H1 (cell line): ENCODE measurements around the gene OR1I1. TPM values are rescaled to one million over a fixed set of nuclear protein-coding genes. Genes with fewer than 3 reads are reported as not detected.

Experiments used
- CTCF ChIA-PET: fragments of 300-600 bp; sonication (Branson Sonifier 250); formaldehyde crosslinking; loops from one replicate; lab custom pipeline; 2021; ENCODE audit not compliant: partially characterized antibody; lab: Charles Lee
- POLR2A ChIA-PET: fragments of 300-600 bp; sonication (Branson Sonifier 250); formaldehyde crosslinking; loops from one replicate; lab custom pipeline; 2021; ENCODE audit warnings: inconsistent platforms; ENCODE audit not compliant: partially characterized antibody; lab: Charles Lee
- DNase-seq, 2 experiments: peaks; one replicate each; pipeline versions ENCODE4 v3.0.0 to v3.0.0-alpha.2; 2010 to 2022; ENCODE audit warnings: low spot score in 2 of 2, low read depth in 1 of 2, mixed read lengths in 1 of 2
- FAIRE-seq: peaks from 2 replicates; lab custom pipeline; 2011; peaks lifted over from hg19 to GRCh38; lab: Jason Lieb, UNC
- H2AFZ ChIP-seq: 2 replicates; pipeline ENCODE4 v1.8.1; 2012; ENCODE audit warnings: low read length, inconsistent platforms
- H2AK5ac ChIP-seq: 2 replicates; pipeline ENCODE4 v1.6.1; 2013; ENCODE audit warnings: low read depth, low read length
- H2BK120ac ChIP-seq: replicated peaks from 2 replicates; pipeline ENCODE3; 2013; ENCODE audit warnings: low read depth, low read length, inconsistent platforms
- H2BK12ac ChIP-seq: 2 replicates; pipeline ENCODE4 v1.6.1; 2013; ENCODE audit warnings: low read depth, low read length
- H2BK15ac ChIP-seq: 2 replicates; pipeline ENCODE4 v1.6.1; 2013; ENCODE audit warnings: low read length
- H2BK20ac ChIP-seq: 2 replicates; pipeline ENCODE4 v1.6.1; 2013; ENCODE audit warnings: low read length
- H2BK5ac ChIP-seq: 2 replicates; pipeline ENCODE4 v1.6.1; 2013; ENCODE audit warnings: low read depth, low read length
- H3K14ac ChIP-seq: 2 replicates; pipeline ENCODE4 v1.6.1; 2013; ENCODE audit warnings: inconsistent platforms; ENCODE audit not compliant: insufficient read length
- H3K18ac ChIP-seq: 2 replicates; pipeline ENCODE4 v1.6.1; 2013; ENCODE audit warnings: low read length; ENCODE audit errors: extremely low read depth
- H3K23ac ChIP-seq: 2 replicates; pipeline ENCODE4 v1.6.1; 2013; ENCODE audit warnings: inconsistent platforms; ENCODE audit not compliant: insufficient read length
- H3K23me2 ChIP-seq: 2 replicates; pipeline ENCODE4 v1.6.1; 2013; ENCODE audit warnings: low read depth, low read length
- H3K27ac ChIP-seq: 2 replicates; pipeline ENCODE4 v1.6.1; 2011; ENCODE audit warnings: low read depth, low read length, inconsistent platforms
- H3K27me3 ChIP-seq, 4 experiments: replicated peaks in 1 of 4; 1 replicate in 1 of 4; 2 replicates in 3 of 4; pipeline versions ENCODE4 v1.6.1 to v1.8.1; 2011 to 2013; ENCODE audit warnings: low read length in 3 of 4, mild to moderate bottlenecking in 3 of 4, inconsistent platforms in 2 of 4, mixed read lengths in 2 of 4, moderate library complexity in 1 of 4; ENCODE audit not compliant: control insufficient read depth in 3 of 4, insufficient read depth in 3 of 4; ENCODE audit errors: extremely low read depth in 1 of 4
- H3K36me3 ChIP-seq, 4 experiments: 2 replicates each; pipeline versions ENCODE4 v1.6.1 to v1.8.1; 2011 to 2013; ENCODE audit warnings: mild to moderate bottlenecking in 4 of 4, low read length in 3 of 4, moderate library complexity in 2 of 4, control low read depth in 1 of 4, inconsistent platforms in 1 of 4; ENCODE audit not compliant: insufficient read depth in 4 of 4, control insufficient read depth in 2 of 4
- H3K4ac ChIP-seq: replicated peaks from 2 replicates; pipeline ENCODE3; 2013; ENCODE audit warnings: low read length, low read depth, mixed read lengths, inconsistent platforms; ENCODE audit not compliant: insufficient read length
- H3K4me1 ChIP-seq, 4 experiments: replicated peaks in 1 of 4; 1 replicate in 1 of 4; 2 replicates in 3 of 4; pipeline versions ENCODE4 v1.6.1 to v1.8.1; 2011 to 2013; ENCODE audit warnings: low read length in 3 of 4, inconsistent platforms in 2 of 4, mixed read lengths in 1 of 4; ENCODE audit not compliant: insufficient read depth in 4 of 4, control insufficient read depth in 3 of 4
- H3K4me2 ChIP-seq, 2 experiments: 2 replicates each; pipeline versions ENCODE4 v1.6.1 to v1.8.1; 2011 to 2013; ENCODE audit warnings: low read depth in 2 of 2, low read length in 2 of 2, control low read depth in 1 of 2, inconsistent platforms in 1 of 2, mild to moderate bottlenecking in 1 of 2; ENCODE audit not compliant: insufficient read depth in 1 of 2
- H3K4me3 ChIP-seq, 4 experiments: fragments of 200-600, 300-600 bp in 1 of 4; sonication (generic), shearing (Covaris generic), sonication (Bioruptor Twin) in 1 of 4; 2 replicates each; pipeline versions ENCODE4 v1.5.1 to v1.8.1; 2011 to 2016; ENCODE audit warnings: low read length in 4 of 4, low read depth in 3 of 4, control low read depth in 2 of 4, inconsistent platforms in 2 of 4, mild to moderate bottlenecking in 2 of 4, mixed read lengths in 1 of 4, moderate library complexity in 1 of 4; ENCODE audit not compliant: insufficient read depth in 2 of 4; ENCODE audit errors: extremely low read depth in 1 of 4
- H3K56ac ChIP-seq: replicated peaks from 2 replicates; pipeline ENCODE3; 2013; ENCODE audit warnings: low read depth, mild to moderate bottlenecking, mixed read lengths, low read length, inconsistent platforms; ENCODE audit not compliant: insufficient read length
- H3K79me1 ChIP-seq: 2 replicates; pipeline ENCODE4 v1.6.1; 2013; ENCODE audit warnings: low read depth, low read length, control low read depth
- H3K79me2 ChIP-seq, 2 experiments: 2 replicates each; pipeline versions ENCODE4 v1.6.1 to v1.8.1; 2012 to 2013; ENCODE audit warnings: low read length in 2 of 2, mild to moderate bottlenecking in 2 of 2, inconsistent platforms in 1 of 2; ENCODE audit not compliant: insufficient read depth in 2 of 2, control insufficient read depth in 1 of 2
- H3K9ac ChIP-seq, 4 experiments: replicated peaks in 1 of 4; 1 replicate in 1 of 4; 2 replicates in 3 of 4; pipeline versions ENCODE4 v1.6.1 to v1.8.1; 2011 to 2013; ENCODE audit warnings: low read depth in 3 of 4, low read length in 3 of 4, control low read depth in 2 of 4, mild to moderate bottlenecking in 2 of 4, moderate library complexity in 2 of 4, inconsistent platforms in 1 of 4; ENCODE audit errors: extremely low read depth in 1 of 4
- H3K9me3 ChIP-seq, 2 experiments: 2 replicates each; pipeline versions ENCODE4 v1.6.1 to v1.8.1; 2012 to 2013; ENCODE audit warnings: mild to moderate bottlenecking in 2 of 2, moderate library complexity in 2 of 2, control low read depth in 1 of 2, inconsistent platforms in 1 of 2, low read depth in 1 of 2, low read length in 1 of 2, mixed read lengths in 1 of 2; ENCODE audit not compliant: insufficient read depth in 2 of 2
- H4K20me1 ChIP-seq, 2 experiments: replicated peaks in 1 of 2; 2 replicates each; pipeline versions ENCODE3 to v1.8.1; 2011 to 2013; ENCODE audit warnings: inconsistent platforms in 2 of 2, low read length in 2 of 2, mild to moderate bottlenecking in 1 of 2; ENCODE audit not compliant: insufficient read depth in 2 of 2, control insufficient read depth in 1 of 2
- H4K5ac ChIP-seq: 2 replicates; pipeline ENCODE4 v1.6.1; 2013; ENCODE audit warnings: low read length, low read depth, mixed read lengths, inconsistent platforms; ENCODE audit not compliant: insufficient read length
- H4K8ac ChIP-seq: 2 replicates; pipeline ENCODE4 v1.8.0; 2013; ENCODE audit warnings: mild to moderate bottlenecking, moderate library complexity, low read length, inconsistent platforms; ENCODE audit not compliant: insufficient read depth; ENCODE audit errors: extremely low read depth
- H4K91ac ChIP-seq: replicated peaks from 2 replicates; pipeline ENCODE3; 2013; ENCODE audit warnings: low read length, mixed read lengths, inconsistent platforms; ENCODE audit not compliant: insufficient read length
- CEBPB ChIP-seq: IDR thresholded peaks from 2 replicates; pipeline ENCODE4 v1.6.1; 2012; ENCODE audit warnings: low read depth, low read length
- SIX5 ChIP-seq: IDR thresholded peaks from 2 replicates; pipeline ENCODE4 v1.6.1; 2011; ENCODE audit warnings: mild to moderate bottlenecking, low read depth, low read length
- WGBS, 2 experiments: shearing (Covaris generic) in 1 of 2; methylation state at CpG; one replicate each; pipeline versions ENCODE4 v1.1.6 to v1.1.7; 2013 to 2015; ENCODE audit warnings: low lambda C conversion rate in 2 of 2, mixed read lengths in 2 of 2, inconsistent platforms in 1 of 2, low coverage in 1 of 2, missing lambda C conversion rate in 1 of 2; ENCODE audit not compliant: insufficient replicate concordance in 2 of 2, insufficient coverage in 1 of 2, insufficient read length in 1 of 2; ENCODE audit errors: extremely low coverage in 1 of 2, missing lambda C conversion rate in 1 of 2; 5-methylcytosine and 5-hydroxymethylcytosine counted together
- polyA plus RNA-seq, 7 experiments: library from polyadenylated mRNA; depleted of rRNA in 3 of 7; stranded (reverse) in 5 of 7; unstranded in 2 of 7; fragments of >200 nt in 5 of 7; fragments of 200-250 nt in 2 of 7; gene quantifications; 1 replicate in 5 of 7; 2 replicates in 1 of 7; 4 replicates in 1 of 7; pipeline versions ENCODE4 v1.2.1 to v1.2.3, GENCODE V29; 2011 to 2013; ENCODE audit warnings: missing spikeins in 2 of 7, mixed read lengths in 2 of 7
- total RNA-seq: library from RNA; stranded (reverse); fragmentation: NEBNext Ultra II Directional; extraction: Animal tissue kit (Norgen Biotek cat#: 25700); gene quantifications from 2 replicates; pipeline ENCODE4 v1.2.1, GENCODE V29; 2021

The OR1I1 gene
- total and polyA plus RNA-seq, 2 of the 8 experiments (the other 6 are each of a cell fraction or from before 2014, with no cell fraction given) = not detected

- peak within 1 kb of the TSS; percentile 89 for H3K56ac ChIP-seq
- peak within 1 kb of the TSS; percentile 99 for H4K91ac ChIP-seq
- peak within 1 kb of the TSS; percentile 98 for H3K18ac ChIP-seq
- H2AK5ac ChIP-seq = peak within 1 kb of the TSS; percentile 86; the same call in 1 of the 2 replicates
- H4K8ac ChIP-seq = peak within 1 kb of the TSS; percentile 92
- H3K36me3 ChIP-seq = peaks cover 5 to 33% (median 18%) of the 10 kb centered on the region in 4 experiments; a peak in 7 of 8 replicates
- H2BK5ac ChIP-seq = peak within 1 kb of the TSS; percentile 93
- peak within 1 kb of the TSS; percentile 71 for H3K4ac ChIP-seq
- H2BK20ac ChIP-seq = no peak within 1 kb of the TSS
- peak within 1 kb of the TSS; percentile 13 for H3K14ac ChIP-seq
- H2BK12ac ChIP-seq = peak within 1 kb of the TSS; percentile 84
- DNase-seq (peak in 1 of 2 experiments; percentile 83), FAIRE-seq (no peak)
- peak within 1 kb of the TSS; percentile 61; the same call in 1 of the 2 replicates for H2BK15ac ChIP-seq
- H3K23ac ChIP-seq = no peak within 1 kb of the TSS
- no peaks in the 10 kb centered on the region; the same call in 1 of the 2 replicates for H3K79me1 ChIP-seq
- peak within 1 kb of the TSS; percentile 52 to 84 (median 74) for H3K9ac ChIP-seq
- peaks cover 0 to 11% of the 10 kb centered on the region in 2 experiments; a peak in 2 of 4 replicates for H3K79me2 ChIP-seq
- no peaks in the 10 kb centered on the region for H3K27me3 ChIP-seq
- WGBS, 2 experiments = 5% methylated on average over 9 of the region's 78 CpGs; no CpG with 5 or more reads in 1 of the 2 experiments
- peak within 1 kb of the TSS; percentile 82 to 89 for H3K4me2 ChIP-seq
- H3K9me3 ChIP-seq = peaks cover 4 to 15% of the 10 kb centered on the region in 2 experiments; a peak in 3 of 4 replicates
- H3K4me1 ChIP-seq = peaks cover 4 to 10% (median 6%) of the 10 kb centered on the region in 4 experiments
- POLR2A ChIA-PET = interaction anchor here (1.1 to 6.0 kb wide), 8 partner anchors 8 to 312 kb away, joined by 3 to 52 read pairs (median 5); partner anchors contain the start of gene BRD4
- peak within 1 kb of the TSS; percentile 75 for H3K27ac ChIP-seq
- H2AFZ ChIP-seq = peak within 1 kb of the TSS; percentile 72; the same call in 1 of the 2 replicates
- H4K20me1 ChIP-seq = peaks cover 0 to 2% of the 10 kb centered on the region in 2 experiments
- peak within 1 kb of the TSS; percentile 59 to 96 (median 66) for H3K4me3 ChIP-seq
- CTCF ChIA-PET = interaction anchor here (0.7 to 8.0 kb wide), 9 partner anchors 13 to 759 kb away, joined by 3 to 120 read pairs (median 4); no protein-coding TSS in a partner anchor
- H4K5ac ChIP-seq = peak within 1 kb of the TSS; percentile 98
- peak within 1 kb of the TSS; percentile 45 for H2BK120ac ChIP-seq
- peaks cover 13% of the 10 kb centered on the region for H3K23me2 ChIP-seq
- TF ChIP-seq SIX5 = peak; percentile 55
- no peak for TF ChIP-seq CEBPB
Measured at GRCh38 chr19:15107061-15108010, 25.3 kb downstream of the OR1I1 start, which contains the start of gene SYDE1. TSS of gene SYDE1 (plus strand) at chr19:15107401. CDS start at chr19:15107434, 33 bp downstream.
